ENCODE data around the gene WNK4.
A peak's percentile ranks its signal among the peaks of the same experiment; 100 is the strongest.
"Not testable (repeated sequence)": the region's sequence is repeated elsewhere in the genome, so short reads cannot be mapped to it uniquely, and the experiment has no call there.

WNK4 gene

GRCh38 chr17:42779936-42780850 lies at the start of gene WNK4:
Gene WNK4, plus strand, starts transcription at chr17:42780610. Its CDS starts 89 bp downstream, at chr17:42780699.
- Histone ChIP-seq H3K4me3 (ENCODE audit: low read length) (no peak within 1 kb of the TSS), H3K27me3 (ENCODE audit: control insufficient read depth, insufficient read depth, low read length) (peaks cover 50% of the 10 kb centered on the region), H3K9ac (ENCODE audit: low read length) (peak within 1 kb of the TSS; percentile 43), H3K9me3 (ENCODE audit: control insufficient read depth, low read length) (no peaks in the 10 kb centered on the region), H3K36me3 (ENCODE audit: control insufficient read depth, insufficient read depth, low read length) (peaks cover 8% of the 10 kb centered on the region), H3K4me1 (ENCODE audit: control insufficient read depth, insufficient read depth, low read length) (peaks cover 23% of the 10 kb centered on the region)

- Histone ChIP-seq H3K4me3 (ENCODE audit: low read length) (no peak overlapping the region), H3K9me3 (ENCODE audit: control insufficient read depth, low read length) (no peaks in the 10 kb centered on the region), H3K9ac (ENCODE audit: low read length) (no peak overlapping the region), H3K4me1 (ENCODE audit: control insufficient read depth, insufficient read depth, low read length) (peaks cover 4% of the 10 kb centered on the region), H3K27me3 (ENCODE audit: control insufficient read depth, insufficient read depth, low read length) (no peaks in the 10 kb centered on the region), H3K36me3 (ENCODE audit: control insufficient read depth, insufficient read depth, low read length) (no peaks in the 10 kb centered on the region)
Measured at GRCh38 chr17:42740699-42741098, 39.7 kb upstream of the WNK4 start.

- H3K4me1 ChIP-seq (ENCODE audit: control insufficient read depth, insufficient read depth, low read length); H3K9ac ChIP-seq (ENCODE audit: low read length); H3K27me3 ChIP-seq (ENCODE audit: control insufficient read depth, insufficient read depth, low read length); H3K36me3 ChIP-seq (ENCODE audit: control insufficient read depth, insufficient read depth, low read length); H3K4me3 ChIP-seq (ENCODE audit: low read length); H3K9me3 ChIP-seq (ENCODE audit: control insufficient read depth, low read length): not testable (repeated sequence)
Measured at GRCh38 chr17:42742916-42743315, 37.5 kb upstream of the WNK4 start.

- no peaks in the 10 kb centered on the region for H3K9me3 ChIP-seq (ENCODE audit: control insufficient read depth, low read length)
- no peaks in the 10 kb centered on the region for H3K36me3 ChIP-seq (ENCODE audit: control insufficient read depth, insufficient read depth, low read length)
- H3K9ac ChIP-seq (ENCODE audit: low read length), result peak overlapping the region; percentile 85
- H3K4me3 ChIP-seq (ENCODE audit: low read length), result peak overlapping the region; percentile 42
- peaks cover 4% of the 10 kb centered on the region for H3K4me1 ChIP-seq (ENCODE audit: control insufficient read depth, insufficient read depth, low read length)
- no peaks in the 10 kb centered on the region for H3K27me3 ChIP-seq (ENCODE audit: control insufficient read depth, insufficient read depth, low read length)
Measured at GRCh38 chr17:42743595-42744282, 36.7 kb upstream of the WNK4 start.

DNA sequence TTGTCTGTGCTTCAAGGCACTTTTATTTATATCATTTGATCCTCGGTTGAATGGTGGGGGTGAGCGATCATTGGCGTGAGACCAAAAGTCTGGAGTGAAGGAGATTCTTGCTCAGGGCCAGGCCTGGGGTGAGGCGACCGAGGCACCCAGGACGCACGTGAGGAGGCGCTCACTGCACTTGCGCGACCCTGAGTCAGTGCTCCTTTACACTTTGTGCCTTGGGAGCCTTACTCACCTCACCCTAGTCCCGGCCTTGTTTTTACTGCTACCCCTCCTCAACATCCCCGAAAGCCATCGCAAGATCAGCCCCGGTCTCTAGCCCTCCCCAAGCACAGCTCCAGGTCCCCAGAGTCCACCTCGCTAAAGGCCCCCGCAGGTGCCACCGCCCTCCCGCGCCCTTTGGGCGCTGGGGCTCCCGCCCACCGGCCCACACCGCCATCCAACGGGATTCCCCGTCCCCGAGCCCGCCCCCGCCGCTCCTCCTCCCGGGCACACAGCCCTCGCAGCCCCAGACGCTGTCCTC lies 36.1 kb upstream of the WNK4 start:
- H3K9me3 ChIP-seq (ENCODE audit: control insufficient read depth, low read length), result no peaks in the 10 kb centered on the region
- H3K4me1 ChIP-seq (ENCODE audit: control insufficient read depth, insufficient read depth, low read length), result peaks cover 4% of the 10 kb centered on the region

DNA sequence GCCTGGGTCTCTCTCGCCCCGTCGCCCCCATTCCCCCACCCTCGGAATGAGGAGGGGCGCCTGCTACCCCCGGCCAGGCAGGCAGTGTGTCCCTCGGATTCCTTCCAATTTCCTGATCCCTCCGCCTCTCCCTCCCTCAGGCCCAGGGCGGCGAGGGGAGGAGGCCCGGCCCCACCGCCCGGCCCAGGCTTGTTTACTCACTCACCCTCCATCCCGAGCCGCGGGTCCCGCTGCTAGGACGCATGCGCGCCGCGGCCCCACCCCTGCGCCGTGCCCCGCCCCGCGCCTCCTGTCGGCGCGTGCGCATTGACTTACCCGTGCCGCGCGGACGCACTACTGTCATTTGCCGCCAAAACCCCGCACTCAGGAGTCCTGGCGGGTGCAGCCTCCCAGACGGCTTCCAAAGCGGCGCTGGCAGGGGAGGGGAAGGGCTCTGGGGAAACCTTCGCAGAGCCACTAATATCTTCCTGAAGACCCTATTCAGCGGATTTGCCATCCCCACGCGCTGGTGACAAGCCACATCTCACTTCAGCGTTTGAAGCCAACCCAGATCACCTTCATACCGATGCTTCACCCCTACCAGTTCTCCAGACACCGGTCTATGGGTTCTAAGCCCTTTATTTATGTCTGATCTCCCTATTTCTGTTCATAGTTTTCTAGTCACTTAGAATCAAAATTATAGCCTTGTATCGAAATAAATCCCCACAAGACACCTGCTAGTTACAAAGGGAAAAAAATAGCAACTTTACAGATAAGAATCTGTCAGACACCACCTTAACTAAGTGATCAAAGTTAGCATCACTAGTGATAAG lies 35.4 kb upstream of the WNK4 start, which contains the start of gene EZH1:
Gene EZH1, minus strand, starts transcription at position 235 of the 812 bp plus-strand sequence. CDS start 16,099 bp downstream, outside the sequence.
- peak within 1 kb of the TSS; percentile 85 for H3K9ac ChIP-seq (ENCODE audit: low read length)
- H3K4me1 ChIP-seq (ENCODE audit: control insufficient read depth, insufficient read depth, low read length), result peaks cover 4% of the 10 kb centered on the region
- H3K4me3 ChIP-seq (ENCODE audit: low read length), result peak within 1 kb of the TSS; percentile 42
- no peaks in the 10 kb centered on the region for H3K27me3 ChIP-seq (ENCODE audit: control insufficient read depth, insufficient read depth, low read length)
- no peaks in the 10 kb centered on the region for H3K36me3 ChIP-seq (ENCODE audit: control insufficient read depth, insufficient read depth, low read length)
- no peaks in the 10 kb centered on the region for H3K9me3 ChIP-seq (ENCODE audit: control insufficient read depth, low read length)

More for the DNA sequence above, 36.1 kb upstream of the WNK4 start:
- peak overlapping the region; percentile 85 for H3K9ac ChIP-seq (ENCODE audit: low read length)
- peak overlapping the region; percentile 42 for H3K4me3 ChIP-seq (ENCODE audit: low read length)
- H3K36me3 ChIP-seq (ENCODE audit: control insufficient read depth, insufficient read depth, low read length), result no peaks in the 10 kb centered on the region
- H3K27me3 ChIP-seq (ENCODE audit: control insufficient read depth, insufficient read depth, low read length), result no peaks in the 10 kb centered on the region

DNA sequence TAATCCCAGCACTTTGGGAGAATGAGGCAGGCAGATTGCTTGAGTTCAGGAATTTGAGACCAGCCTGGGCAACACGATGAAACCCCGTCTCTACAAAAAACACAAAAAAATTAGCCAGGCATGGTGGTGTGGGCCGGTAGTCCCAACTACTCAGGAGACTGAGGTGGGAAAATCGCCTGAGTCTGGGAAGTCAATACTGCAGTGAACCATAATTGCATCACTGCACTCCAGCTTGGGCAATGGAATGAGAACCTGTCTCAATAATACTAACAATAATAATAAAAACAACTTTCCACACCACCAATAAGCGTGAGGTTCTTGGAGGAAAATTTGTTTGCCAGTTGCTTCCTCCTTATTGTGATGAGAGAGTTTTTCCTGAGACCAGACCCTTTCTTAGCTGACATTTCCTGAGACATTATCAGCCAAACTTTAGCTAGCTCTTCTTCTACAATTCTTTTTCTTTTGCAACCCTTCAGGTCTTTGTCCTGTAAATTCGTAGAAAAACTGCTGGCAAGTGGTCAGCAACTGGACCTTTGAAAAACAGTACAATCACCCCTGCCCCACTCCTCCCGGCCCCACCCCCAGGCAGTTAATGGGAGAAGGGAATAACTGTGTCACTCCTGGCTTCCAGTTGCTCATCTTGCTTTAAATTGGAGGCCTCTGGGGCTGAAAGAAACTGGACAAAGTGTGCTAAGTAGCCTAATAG lies 32.1 kb upstream of the WNK4 start:
- no peak overlapping the region for H3K4me3 ChIP-seq (ENCODE audit: low read length)
- H3K4me1 ChIP-seq (ENCODE audit: control insufficient read depth, insufficient read depth, low read length), result peaks cover 4% of the 10 kb centered on the region
- no peaks in the 10 kb centered on the region for H3K9me3 ChIP-seq (ENCODE audit: control insufficient read depth, low read length)
- H3K36me3 ChIP-seq (ENCODE audit: control insufficient read depth, insufficient read depth, low read length), result no peaks in the 10 kb centered on the region
- no peak overlapping the region for H3K9ac ChIP-seq (ENCODE audit: low read length)
- no peaks in the 10 kb centered on the region for H3K27me3 ChIP-seq (ENCODE audit: control insufficient read depth, insufficient read depth, low read length)

DNA sequence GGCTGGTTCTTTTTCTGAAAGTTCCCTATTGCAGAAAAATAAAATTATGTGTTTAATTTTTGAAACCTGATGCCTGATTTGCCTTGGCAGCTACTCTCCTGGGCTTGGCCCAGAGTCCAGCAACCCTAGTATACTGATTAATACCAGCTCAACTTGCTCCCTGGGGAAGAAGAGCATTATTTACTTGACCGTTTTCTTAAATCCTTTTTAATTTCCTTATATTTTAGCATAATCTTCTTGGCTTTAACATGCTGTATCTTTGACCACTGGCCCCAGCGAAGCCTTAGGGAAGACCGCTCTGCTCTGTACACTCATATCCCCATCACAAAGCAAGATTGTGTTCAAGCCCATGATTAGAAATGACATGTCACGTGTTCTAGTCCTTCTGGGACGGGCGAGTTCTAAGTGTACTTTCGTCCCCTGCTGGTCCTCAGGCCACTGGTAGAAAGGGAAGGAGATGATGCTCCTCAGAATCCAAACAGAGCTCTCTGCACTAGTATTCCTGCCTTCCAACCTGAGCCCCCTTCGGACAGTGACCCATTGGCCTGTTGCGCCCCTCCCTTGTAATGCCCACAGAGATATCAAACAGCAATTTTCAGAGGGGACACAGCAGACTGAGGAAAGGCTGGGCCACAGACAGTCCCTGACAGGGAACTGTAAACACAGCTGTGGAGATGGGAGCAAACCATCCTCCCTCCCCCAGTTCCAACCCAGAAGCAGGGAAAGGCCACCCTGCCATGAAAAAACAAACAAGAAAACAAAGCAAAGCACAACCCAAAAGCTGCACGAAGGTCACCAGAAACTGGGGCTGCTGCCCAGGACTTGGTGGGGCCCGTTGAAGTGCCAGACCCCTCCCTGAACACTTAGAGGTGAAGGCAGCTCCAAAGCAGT lies 31.3 kb upstream of the WNK4 start:
- Histone ChIP-seq H3K4me3 (ENCODE audit: low read length) (no peak overlapping the region), H3K27me3 (ENCODE audit: control insufficient read depth, insufficient read depth, low read length) (no peaks in the 10 kb centered on the region), H3K9me3 (ENCODE audit: control insufficient read depth, low read length) (no peaks in the 10 kb centered on the region), H3K4me1 (ENCODE audit: control insufficient read depth, insufficient read depth, low read length) (peaks cover 4% of the 10 kb centered on the region), H3K36me3 (ENCODE audit: control insufficient read depth, insufficient read depth, low read length) (no peaks in the 10 kb centered on the region), H3K9ac (ENCODE audit: low read length) (no peak overlapping the region)

GRCh38 chr17:42750739-42751344 lies 29.6 kb upstream of the WNK4 start:
- Histone ChIP-seq H3K36me3 (ENCODE audit: control insufficient read depth, insufficient read depth, low read length) (no peaks in the 10 kb centered on the region), H3K4me1 (ENCODE audit: control insufficient read depth, insufficient read depth, low read length) (no peaks in the 10 kb centered on the region), H3K9ac (ENCODE audit: low read length) (no peak overlapping the region), H3K27me3 (ENCODE audit: control insufficient read depth, insufficient read depth, low read length) (no peaks in the 10 kb centered on the region), H3K4me3 (ENCODE audit: low read length) (no peak overlapping the region), H3K9me3 (ENCODE audit: control insufficient read depth, low read length) (no peaks in the 10 kb centered on the region)

GRCh38 chr17:42751628-42752027 lies 28.8 kb upstream of the WNK4 start:
- H3K9me3 ChIP-seq (ENCODE audit: control insufficient read depth, low read length), result no peaks in the 10 kb centered on the region
- no peaks in the 10 kb centered on the region for H3K4me1 ChIP-seq (ENCODE audit: control insufficient read depth, insufficient read depth, low read length)

More at GRCh38 chr17:42751628-42752027, 28.8 kb upstream of the WNK4 start:
- H3K36me3 ChIP-seq (ENCODE audit: control insufficient read depth, insufficient read depth, low read length), result no peaks in the 10 kb centered on the region
- no peak overlapping the region for H3K4me3 ChIP-seq (ENCODE audit: low read length)
- H3K9ac ChIP-seq (ENCODE audit: low read length), result no peak overlapping the region
- no peaks in the 10 kb centered on the region for H3K27me3 ChIP-seq (ENCODE audit: control insufficient read depth, insufficient read depth, low read length)

All from mucosa of stomach (tissue), 1 donor.